Prostate gland (tissue), 2 donors: Measurements from ENCODE around the gene AGFG1. TPM values are rescaled to one million over a fixed set of nuclear protein-coding genes. Genes with fewer than 3 reads are reported as not detected.

ENCODE experiments used
- DNase-seq: peaks from one replicate; pipeline ENCODE4 v3.0.0-alpha.2; 2019; ENCODE audit warnings: low spot score
- H3K27ac ChIP-seq, 2 donors: fragments of 200-600 bp; sonication (generic); 2 replicates each; pipeline ENCODE4 v1.5.1; 2017 to 2019
- H3K27me3 ChIP-seq: fragments of 200-600 bp; sonication (generic); replicated peaks from 2 replicates; pipeline ENCODE4 v1.5.1; 2019; ENCODE audit not compliant: insufficient read depth
- H3K36me3 ChIP-seq, 2 donors: fragments of 200-600 bp; sonication (generic); 1 replicate in 1 of 2; 2 replicates in 1 of 2; pipeline versions ENCODE4 v1.5.1 to v1.8.1; 2017 to 2019
- H3K4me1 ChIP-seq: fragments of 200-600 bp; sonication (generic); replicated peaks from 2 replicates; pipeline ENCODE4 v1.5.1; 2019
- H3K4me3 ChIP-seq, 2 donors: fragments of 200-600 bp; sonication (generic); 2 replicates each; pipeline ENCODE4 v1.5.1; 2017 to 2019
- H3K9me3 ChIP-seq: fragments of 200-600 bp; sonication (generic); 2 replicates; pipeline ENCODE4 v1.5.1; 2017
- CTCF ChIP-seq, 4 experiments: fragments of 200-600 bp in 2 of 4; fragments of 450-650 bp in 2 of 4; sonication (generic) in 2 of 4; IDR thresholded peaks; 1 replicate in 3 of 4; 2 replicates in 1 of 4; pipeline ENCODE4 v1.5.1; 2016 to 2019; ENCODE audit warnings: antibody characterized with exemption in 4 of 4, mild to moderate bottlenecking in 2 of 4, moderate library complexity in 2 of 4
- POLR2A ChIP-seq: fragments of 450-650 bp; IDR thresholded peaks from one replicate; pipeline ENCODE4 v1.6.1; 2016; ENCODE audit warnings: antibody characterized with exemption, mild to moderate bottlenecking
- POLR2AphosphoS5 ChIP-seq: sonication (generic); formaldehyde crosslinking; IDR thresholded peaks from one replicate; pipeline ENCODE4 v1.6.1; 2017; ENCODE audit warnings: antibody characterized with exemption
- WGBS: methylation state at CpG from one replicate; pipeline ENCODE4 v1.1.5; 2018; 5-methylcytosine and 5-hydroxymethylcytosine counted together
- intact Hi-C: fragments of 100-400 bp; cut with DNase I; formaldehyde crosslinking; loops from one replicate; pipeline ENCODE4 v1.14.2; 2022
- total RNA-seq, 2 donors: library from RNA; depleted of rRNA; stranded (reverse); fragments of >200 nt; gene quantifications; one replicate each; pipeline ENCODE4 v1.1.0, GENCODE V29; 2016

The AGFG1 gene
- total RNA-seq, 2 donors from 2014 or later: 40.3 to 73.7 TPM

DNA sequence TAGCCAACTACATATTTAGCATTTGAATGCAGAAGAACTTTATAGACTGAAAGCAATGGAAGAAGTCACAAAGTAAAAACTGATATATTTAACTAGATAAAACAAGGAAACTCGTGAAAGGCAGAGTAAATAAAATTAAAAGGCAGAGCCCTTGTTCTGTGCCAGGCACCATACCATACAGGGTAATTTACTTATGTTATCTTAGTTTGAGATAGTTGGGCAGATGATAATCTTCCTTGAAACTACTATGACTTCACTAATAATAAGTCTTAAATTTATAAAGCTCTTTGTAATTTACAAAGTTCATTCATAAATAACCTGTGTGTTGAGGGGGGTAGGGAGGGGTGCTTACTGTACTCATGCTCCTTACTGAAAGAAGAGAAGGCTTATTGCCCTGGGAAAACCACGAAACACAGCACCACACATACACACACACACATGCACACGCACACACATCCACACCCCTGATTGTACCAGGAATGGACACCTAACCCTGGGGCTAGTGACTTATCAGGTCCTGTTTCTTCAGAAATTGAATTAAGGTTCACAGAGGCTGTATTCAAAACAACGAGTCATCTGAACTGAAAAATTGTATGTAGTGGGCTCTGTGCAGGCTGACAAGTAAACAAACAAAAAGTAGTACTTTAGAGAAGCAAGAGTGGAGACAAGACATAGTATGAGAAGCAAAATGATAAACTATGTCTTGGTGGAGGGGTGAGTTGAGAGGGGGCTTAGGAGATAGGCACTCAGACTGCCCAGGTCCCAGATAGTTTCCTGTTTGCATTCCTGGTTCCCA is 38.1 kb downstream of the AGFG1 start:
- H3K9me3 ChIP-seq: no peaks in the 10 kb centered on the region
- intact Hi-C loops: no loop called here
- WGBS: 38% methylated on average over 4 of the region's 4 CpGs
- peaks cover 6% of the 10 kb centered on the region for H3K4me1 ChIP-seq
- H3K36me3 ChIP-seq: no peaks in the 10 kb centered on the region
- no peak overlapping the region for H3K27ac ChIP-seq
- no peaks in the 10 kb centered on the region for H3K27me3 ChIP-seq
- peak; percentile 30 for DNase-seq
- TF ChIP-seq POLR2AphosphoS5 (peak; percentile 54), CTCF (IDR thresholded peaks at IDR 0.05) (no peak)
- H3K4me3 ChIP-seq: no peak overlapping the region

DNA sequence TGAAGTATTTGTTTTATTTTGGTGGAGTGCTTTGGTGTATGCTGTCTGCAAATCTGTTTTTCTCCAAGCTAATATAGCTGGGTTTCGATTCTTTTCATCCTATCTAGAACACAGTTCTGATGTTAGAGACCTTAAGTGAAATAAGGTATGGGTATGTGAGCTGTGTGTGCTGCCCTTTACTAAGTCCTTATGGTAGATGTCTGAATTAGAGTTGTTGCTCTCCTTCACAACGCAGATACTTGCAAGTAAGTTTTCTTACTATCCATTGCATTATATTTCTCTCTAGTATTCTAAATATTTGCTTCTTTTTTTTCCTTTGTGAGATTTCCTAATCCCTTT is 38.6 kb downstream of the AGFG1 start:
- H3K27ac ChIP-seq: no peak overlapping the region
- H3K27me3 ChIP-seq: no peaks in the 10 kb centered on the region
- H3K36me3 ChIP-seq: no peaks in the 10 kb centered on the region
- H3K4me1 ChIP-seq: peaks cover 6% of the 10 kb centered on the region
- H3K9me3 ChIP-seq: no peaks in the 10 kb centered on the region
- 78% methylated on average over 2 of the region's 2 CpGs for WGBS
- no peak for TF ChIP-seq POLR2A
- H3K4me3 ChIP-seq: no peak overlapping the region
- DNase-seq: no peak
- intact Hi-C loops: no loop called here

DNA sequence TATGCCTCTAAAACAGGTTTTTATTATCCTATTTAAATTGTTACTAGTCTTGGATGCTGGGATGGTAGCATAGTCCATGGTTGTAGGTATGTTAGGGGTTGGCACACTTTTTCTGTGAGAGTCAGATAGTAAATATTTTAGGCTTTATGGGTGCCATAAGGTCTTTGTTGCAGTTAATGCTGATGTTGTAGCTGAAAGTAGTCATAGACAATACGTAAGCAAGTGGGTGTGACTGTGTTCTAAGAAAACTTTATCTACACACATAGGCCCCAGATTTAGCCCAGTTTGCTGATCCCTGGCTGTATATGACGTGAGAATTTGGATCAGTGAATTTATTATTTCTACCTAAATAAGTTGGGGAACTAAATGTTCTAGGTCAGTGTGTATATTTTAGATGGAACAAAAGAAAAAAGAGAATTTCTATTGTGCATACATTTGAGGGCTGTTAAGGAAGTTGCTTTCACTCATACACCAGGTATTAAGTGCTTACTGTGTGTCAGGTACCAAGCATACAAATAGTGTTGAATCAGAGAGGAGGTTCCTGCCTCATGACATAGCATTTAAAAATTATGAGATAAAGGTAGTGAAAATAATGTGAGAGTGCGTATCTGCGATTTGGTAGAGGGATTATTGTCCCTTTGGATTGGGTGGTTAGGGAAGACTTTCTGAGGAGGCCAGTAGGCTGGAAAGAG is 39.4 kb downstream of the AGFG1 start:
- Histone ChIP-seq H3K4me3 (no peak overlapping the region), H3K4me1 (no peaks in the 10 kb centered on the region), H3K36me3 (no peaks in the 10 kb centered on the region), H3K27ac (no peak overlapping the region), H3K27me3 (no peaks in the 10 kb centered on the region), H3K9me3 (no peaks in the 10 kb centered on the region)
- intact Hi-C loops: no loop called here
- TF ChIP-seq POLR2A (no peak), CTCF (IDR thresholded peaks at IDR 0.05) (no peak), POLR2AphosphoS5 (no peak)
- 90% methylated on average over 4 of the region's 4 CpGs for WGBS
- no peak for DNase-seq

- WGBS: 82% methylated on average over 3 of the region's 3 CpGs
- H3K4me1 ChIP-seq: no peaks in the 10 kb centered on the region
Measured at GRCh38 chr2:227511955-227512354, 40.0 kb downstream of the AGFG1 start.

DNA sequence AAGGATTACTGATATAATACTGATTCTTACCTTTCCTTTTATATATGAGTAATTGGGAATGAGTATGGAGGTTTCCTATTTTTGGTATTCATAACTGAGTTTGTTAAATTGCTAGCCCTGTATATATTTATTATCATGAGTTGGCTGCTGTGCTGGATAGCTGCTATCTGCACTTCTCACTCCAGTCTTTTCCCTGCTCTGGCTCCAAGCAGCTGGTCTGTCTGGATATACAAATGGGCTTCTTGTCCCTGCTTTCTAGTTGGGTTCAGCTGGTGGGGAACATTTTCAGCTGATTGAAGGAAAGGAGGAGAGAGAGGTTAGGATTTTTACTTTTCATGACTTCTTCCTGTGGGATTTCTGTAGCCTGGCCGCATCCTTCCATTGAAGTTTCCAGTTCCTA is 41.2 kb downstream of the AGFG1 start:
- H3K36me3 ChIP-seq: no peaks in the 10 kb centered on the region
- 71% methylated on average over 1 of the region's 1 CpG for WGBS
- H3K4me3 ChIP-seq: no peak overlapping the region
- intact Hi-C loops: no loop called here
- no peak for DNase-seq
- no peaks in the 10 kb centered on the region for H3K9me3 ChIP-seq
- no peak overlapping the region for H3K27ac ChIP-seq
- no peaks in the 10 kb centered on the region for H3K27me3 ChIP-seq
- peaks cover 2% of the 10 kb centered on the region for H3K4me1 ChIP-seq
- TF ChIP-seq POLR2A (no peak), POLR2AphosphoS5 (no peak), CTCF (IDR thresholded peaks at IDR 0.05) (no peak)

More at GRCh38 chr2:227511955-227512354, 40.0 kb downstream of the AGFG1 start:
- no peak for DNase-seq
- H3K9me3 ChIP-seq: no peaks in the 10 kb centered on the region
- intact Hi-C loops: no loop called here
- no peak for TF ChIP-seq POLR2AphosphoS5
- TF ChIP-seq CTCF (IDR thresholded peaks at IDR 0.05): no peak
- TF ChIP-seq POLR2A: no peak
- H3K4me3 ChIP-seq: no peak overlapping the region
- no peaks in the 10 kb centered on the region for H3K27me3 ChIP-seq
- H3K36me3 ChIP-seq: no peaks in the 10 kb centered on the region
- no peak overlapping the region for H3K27ac ChIP-seq
